Stomach (tissue), 9 donors: ENCODE data around the gene INHBA. TPM values are rescaled to one million over a fixed set of nuclear protein-coding genes. Genes with fewer than 3 reads are reported as not detected.
A peak's percentile ranks its signal among the peaks of the same experiment; 100 is the strongest.

Source experiments
- DNase-seq, 2 donors: peaks; one replicate each; pipeline versions ENCODE4 v3.0.0 to v3.0.0-alpha.2; 2013 to 2019
- H3K27ac ChIP-seq, 5 donors: fragments of 200-600 bp in 4 of 5; sonication (generic) in 4 of 5; one replicate each; pipeline ENCODE4 v1.5.1; 2013 to 2019; ENCODE audit warnings: mild to moderate bottlenecking in 1 of 5, moderate library complexity in 1 of 5
- H3K27me3 ChIP-seq, 3 donors: fragments of 200-600 bp; sonication (generic); one replicate each; pipeline ENCODE4 v1.5.1; 2017 to 2019; ENCODE audit warnings: mixed run types in 1 of 3
- H3K36me3 ChIP-seq, 4 donors: fragments of 200-600 bp; sonication (generic); 1 replicate in 3 of 4; 2 replicates in 1 of 4; pipeline ENCODE4 v1.5.1; 2016 to 2019
- H3K4me1 ChIP-seq, 4 donors: fragments of 200-600 bp; sonication (generic); one replicate each; pipeline ENCODE4 v1.5.1; 2016 to 2019
- H3K4me3 ChIP-seq, 4 donors: fragments of 200-600 bp; sonication (generic) in 3 of 4; one replicate each; pipeline ENCODE4 v1.5.1; 2016 to 2019; ENCODE audit warnings: mild to moderate bottlenecking in 1 of 4
- H3K9me3 ChIP-seq, 4 donors: fragments of 200-600 bp; sonication (generic); one replicate each; pipeline ENCODE4 v1.5.1; 2016 to 2019
- EP300 ChIP-seq: sonication (generic); formaldehyde crosslinking; IDR thresholded peaks from one replicate; pipeline ENCODE4 v1.6.1; 2017; ENCODE audit warnings: antibody characterized with exemption
- POLR2A ChIP-seq, 4 donors: fragments of 450-650 bp; IDR thresholded peaks; one replicate each; pipeline ENCODE4 v1.6.1; 2016; ENCODE audit warnings: antibody characterized with exemption in 4 of 4, control low read depth in 2 of 4, mild to moderate bottlenecking in 1 of 4, moderate library complexity in 1 of 4
- POLR2AphosphoS5 ChIP-seq, 3 donors: sonication (generic); formaldehyde crosslinking; IDR thresholded peaks; one replicate each; pipeline ENCODE4 v1.6.1; 2016; ENCODE audit warnings: antibody characterized with exemption in 3 of 3
- WGBS, 5 donors: extraction: QIAGEN DNeasy Blood & Tissue Kit in 3 of 5; methylation state at CpG; one replicate each; pipeline versions ENCODE4 v1.1.5 to v1.1.7; 2013 to 2018; 5-methylcytosine and 5-hydroxymethylcytosine counted together
- intact Hi-C: fragments of 100-400 bp; cut with DNase I; formaldehyde crosslinking; loops from one replicate; pipeline ENCODE4 v1.15.1; 2023; ENCODE audit warnings: low total_unique reads
- polyA plus RNA-seq, 3 donors: library from polyadenylated mRNA; stranded (reverse); fragments of 200-250 nt; gene quantifications; one replicate each; pipeline ENCODE4 v1.2.3, GENCODE V29; 2013
- total RNA-seq, 5 donors: library from RNA; depleted of rRNA; stranded (reverse); fragments of >200 nt; gene quantifications; one replicate each; pipeline versions ENCODE4 v1.1.0 to v1.2.3, GENCODE V29; 2014 to 2016
- TF ChIP-seq, protein P1 (sequence below), 7 experiments: fragments of 450-650 bp in 4 of 7; fragments of 200-600 bp in 3 of 7; sonication (generic) in 3 of 7; IDR thresholded peaks; one replicate each; pipeline ENCODE4 v1.5.1; 2016 to 2019; ENCODE audit warnings: antibody characterized with exemption in 7 of 7, control low read depth in 2 of 7, mild to moderate bottlenecking in 1 of 7
- donor health status: healthy with polysubstance abuse.
- donor health status: Bipolar disorder and iron deficiency.
- donor health status: healthy.

Gene INHBA
- total and polyA plus RNA-seq, 8 donors = 0.44 to 4.8 (median 0.85) TPM; not detected in 3

DNA sequence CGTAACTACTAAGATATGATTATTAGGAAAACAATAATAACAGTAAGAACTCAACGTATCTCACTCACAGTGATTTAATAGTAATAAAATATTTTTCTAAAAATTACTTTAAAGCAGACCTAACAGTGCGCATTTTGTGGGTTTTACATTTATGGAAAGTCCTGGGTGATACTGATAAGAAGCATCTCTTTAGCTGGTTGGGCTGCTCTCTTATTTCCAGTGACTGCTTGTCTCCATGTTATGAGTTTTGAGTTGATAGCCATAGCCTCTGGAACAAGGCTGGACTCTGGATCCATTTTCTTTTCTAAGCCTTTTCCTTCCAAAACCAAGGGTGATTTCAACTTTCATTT is 29.5 kb upstream of the INHBA start:
- Histone ChIP-seq H3K4me3 (no peak overlapping the region), H3K9me3 (no peaks in the 10 kb centered on the region), H3K27me3 (no peaks in the 10 kb centered on the region), H3K4me1 (no peaks in the 10 kb centered on the region), H3K27ac (no peak overlapping the region), H3K36me3 (no peaks in the 10 kb centered on the region)
- DNase-seq = no peak
- TF ChIP-seq POLR2AphosphoS5 (IDR thresholded peaks at IDR 0.05) = no peak
- TF ChIP-seq, protein P1, sequence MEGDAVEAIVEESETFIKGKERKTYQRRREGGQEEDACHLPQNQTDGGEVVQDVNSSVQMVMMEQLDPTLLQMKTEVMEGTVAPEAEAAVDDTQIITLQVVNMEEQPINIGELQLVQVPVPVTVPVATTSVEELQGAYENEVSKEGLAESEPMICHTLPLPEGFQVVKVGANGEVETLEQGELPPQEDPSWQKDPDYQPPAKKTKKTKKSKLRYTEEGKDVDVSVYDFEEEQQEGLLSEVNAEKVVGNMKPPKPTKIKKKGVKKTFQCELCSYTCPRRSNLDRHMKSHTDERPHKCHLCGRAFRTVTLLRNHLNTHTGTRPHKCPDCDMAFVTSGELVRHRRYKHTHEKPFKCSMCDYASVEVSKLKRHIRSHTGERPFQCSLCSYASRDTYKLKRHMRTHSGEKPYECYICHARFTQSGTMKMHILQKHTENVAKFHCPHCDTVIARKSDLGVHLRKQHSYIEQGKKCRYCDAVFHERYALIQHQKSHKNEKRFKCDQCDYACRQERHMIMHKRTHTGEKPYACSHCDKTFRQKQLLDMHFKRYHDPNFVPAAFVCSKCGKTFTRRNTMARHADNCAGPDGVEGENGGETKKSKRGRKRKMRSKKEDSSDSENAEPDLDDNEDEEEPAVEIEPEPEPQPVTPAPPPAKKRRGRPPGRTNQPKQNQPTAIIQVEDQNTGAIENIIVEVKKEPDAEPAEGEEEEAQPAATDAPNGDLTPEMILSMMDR (IDR thresholded peaks at IDR 0.05) = peak in 2 of 7 experiments; percentile 15 to 21
- intact Hi-C loops = no loop called here
- 31 to 44% (median 39%) methylated on average over 3 of the region's 3 CpGs for WGBS, 5 donors

DNA sequence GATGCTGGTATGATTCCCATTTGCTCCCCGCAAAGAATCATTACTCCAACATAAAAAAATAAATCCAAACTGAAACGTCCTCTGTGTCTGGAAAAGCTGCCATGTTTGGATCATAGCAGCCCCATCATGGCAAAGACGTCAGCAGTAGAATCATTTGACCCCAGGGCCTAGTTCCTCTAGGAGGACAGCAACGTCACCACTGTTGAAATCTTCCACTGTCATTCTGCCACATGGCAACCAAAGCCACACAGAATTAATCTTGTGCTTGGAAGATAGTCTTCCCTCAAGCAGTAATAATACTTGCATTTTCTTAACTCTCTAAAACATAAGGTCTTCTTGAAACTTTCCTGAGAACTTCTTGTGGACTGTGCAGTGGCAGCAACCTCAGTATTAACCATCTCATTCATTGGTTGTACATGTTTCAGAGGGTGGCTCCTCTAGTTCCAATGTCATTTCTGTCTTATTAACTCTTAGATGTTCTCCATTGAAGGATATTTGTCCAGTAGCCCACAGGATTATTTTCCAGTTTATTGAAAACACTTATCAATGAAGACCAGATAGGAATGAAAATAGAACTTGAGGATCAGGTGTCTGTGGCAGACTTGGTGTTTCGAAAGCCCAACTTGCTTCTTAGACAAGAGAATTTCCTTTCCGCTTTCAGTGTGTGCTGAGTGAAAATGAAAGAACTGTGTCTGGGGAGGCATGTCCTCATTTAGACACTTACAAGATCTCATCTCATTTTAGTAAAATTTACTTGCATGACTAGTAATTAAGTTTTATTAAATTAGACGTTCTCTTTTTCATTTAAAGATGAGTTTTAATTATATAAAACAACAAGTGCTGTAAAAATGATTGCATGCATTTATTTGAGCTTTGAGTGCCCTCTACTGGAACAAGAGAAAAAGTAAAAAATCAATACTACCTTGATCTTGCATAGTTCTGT is 28.9 kb upstream of the INHBA start:
- intact Hi-C loops = no loop called here
- no peak overlapping the region for H3K4me3 ChIP-seq
- H3K9me3 ChIP-seq = no peaks in the 10 kb centered on the region
- TF ChIP-seq, protein P1 (IDR thresholded peaks at IDR 0.05) = peak in 1 of 7 experiments; percentile 18
- no peak for TF ChIP-seq EP300
- WGBS, 5 donors = 48 to 65% (median 58%) methylated on average over 7 of the region's 7 CpGs
- no peak overlapping the region for H3K27ac ChIP-seq
- no peaks in the 10 kb centered on the region for H3K27me3 ChIP-seq
- DNase-seq = peak in 1 of 2 donors; percentile 22
- H3K36me3 ChIP-seq = no peaks in the 10 kb centered on the region
- no peaks in the 10 kb centered on the region for H3K4me1 ChIP-seq

DNA sequence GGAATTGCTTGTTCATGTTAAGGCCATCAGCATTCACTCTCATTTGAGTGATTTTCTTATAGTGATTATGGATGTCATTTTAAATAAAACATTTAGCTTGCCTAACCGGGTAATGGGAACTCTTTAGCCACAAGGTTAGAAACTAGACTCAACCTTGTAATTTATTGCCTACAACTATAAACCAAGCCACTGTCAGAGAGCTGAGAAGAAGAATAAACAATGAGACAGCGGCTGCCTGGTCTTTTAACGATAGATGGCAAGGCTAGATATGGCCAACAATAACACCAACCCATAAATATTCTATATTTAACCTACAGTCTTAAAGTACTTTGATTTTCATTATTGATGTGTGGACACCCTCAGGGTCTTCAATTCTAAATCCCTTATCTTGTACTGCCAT is 27.8 kb upstream of the INHBA start:
- no peak overlapping the region for H3K4me3 ChIP-seq
- no peaks in the 10 kb centered on the region for H3K4me1 ChIP-seq
- H3K27me3 ChIP-seq = no peaks in the 10 kb centered on the region
- H3K27ac ChIP-seq = no peak overlapping the region
- intact Hi-C loops = no loop called here
- TF ChIP-seq, protein P1 (IDR thresholded peaks at IDR 0.05) = no peak
- no peak for TF ChIP-seq POLR2AphosphoS5 (IDR thresholded peaks at IDR 0.05)
- TF ChIP-seq POLR2A (IDR thresholded peaks at IDR 0.05) = no peak
- TF ChIP-seq EP300 = no peak
- H3K9me3 ChIP-seq = no peaks in the 10 kb centered on the region
- WGBS, 5 donors = 35 to 65% (median 47%) methylated on average over 3 of the region's 3 CpGs
- DNase-seq = no peak
- H3K36me3 ChIP-seq = no peaks in the 10 kb centered on the region

DNA sequence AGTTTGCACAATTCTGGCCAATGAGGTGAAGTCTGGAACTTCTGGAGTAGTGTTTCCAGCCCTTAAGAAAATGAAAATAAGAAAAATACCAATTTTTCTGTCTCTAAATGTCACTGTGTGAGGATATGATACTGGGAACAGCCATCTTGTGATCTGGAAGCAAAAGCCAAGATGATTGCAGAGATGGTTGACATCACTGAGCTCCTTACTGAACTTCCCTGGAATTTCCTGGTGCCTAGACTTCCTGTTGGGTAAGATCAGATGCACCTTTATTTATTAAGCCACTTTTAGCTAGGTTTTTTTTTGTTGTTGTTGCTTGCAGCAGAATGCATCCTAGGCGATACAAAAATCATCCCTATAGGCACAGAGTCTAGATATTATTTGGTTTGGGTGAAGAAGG is 27.3 kb upstream of the INHBA start:
- DNase-seq = no peak
- TF ChIP-seq EP300 (no peak), POLR2A (IDR thresholded peaks at IDR 0.05) (no peak), POLR2AphosphoS5 (IDR thresholded peaks at IDR 0.05) (no peak)
- TF ChIP-seq, protein P1 (IDR thresholded peaks at IDR 0.05) = no peak
- Histone ChIP-seq H3K9me3 (no peaks in the 10 kb centered on the region), H3K36me3 (no peaks in the 10 kb centered on the region), H3K4me3 (no peak overlapping the region), H3K27ac (no peak overlapping the region), H3K27me3 (no peaks in the 10 kb centered on the region), H3K4me1 (no peaks in the 10 kb centered on the region)
- 89 to 97% (median 95%) methylated on average over 1 of the region's 1 CpG for WGBS, 5 donors
- intact Hi-C loops = no loop called here
